ENCODE data around the gene RNF126.
A peak's percentile ranks its signal among the peaks of the same experiment; 100 is the strongest.
"Not testable (repeated sequence)": the region's sequence is repeated elsewhere in the genome, so short reads cannot be mapped to it uniquely, and the experiment has no call there.

Gene RNF126

DNA sequence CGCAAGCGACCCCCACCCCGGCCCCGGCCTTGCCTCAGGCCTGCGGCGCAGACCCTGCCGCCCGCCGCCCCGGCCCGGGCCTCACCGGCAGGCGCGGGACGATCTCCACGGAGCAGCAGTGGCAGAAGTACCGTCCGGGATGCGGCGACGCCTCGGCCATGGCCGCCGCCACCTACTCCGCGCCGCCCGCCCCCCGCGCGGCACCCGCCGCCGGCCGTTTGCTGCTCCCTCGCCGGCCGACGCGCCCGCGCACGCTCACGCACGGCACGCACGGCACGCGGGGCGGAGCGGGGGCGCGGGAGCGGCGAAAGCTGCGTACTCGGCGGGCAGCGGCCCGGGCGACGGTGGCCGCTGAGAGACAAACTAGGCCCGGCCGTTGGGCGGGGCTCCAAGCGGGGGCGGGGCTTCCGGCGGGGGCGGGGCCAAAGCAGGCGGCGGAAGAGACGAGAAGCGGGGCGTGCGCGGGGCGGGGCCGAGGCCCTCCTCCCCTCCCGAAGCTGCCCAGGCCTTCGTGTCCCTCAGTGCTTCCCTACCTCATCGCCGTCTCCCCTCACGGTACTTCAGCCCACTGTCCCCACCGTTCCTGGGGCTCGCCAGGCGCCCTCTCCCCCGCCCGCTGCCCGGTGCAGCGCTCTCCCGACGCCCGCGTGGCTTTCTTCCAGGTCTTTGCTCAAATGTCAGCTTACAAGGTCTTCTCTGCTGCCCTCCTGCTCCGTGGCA lies at the start of gene RNF126:
Gene RNF126 (minus strand): TSS at position 253 of the 720 bp plus-strand sequence. CDS start 93 bp downstream, at position 160.
- peak; percentile 81 for DNase-seq

DNA sequence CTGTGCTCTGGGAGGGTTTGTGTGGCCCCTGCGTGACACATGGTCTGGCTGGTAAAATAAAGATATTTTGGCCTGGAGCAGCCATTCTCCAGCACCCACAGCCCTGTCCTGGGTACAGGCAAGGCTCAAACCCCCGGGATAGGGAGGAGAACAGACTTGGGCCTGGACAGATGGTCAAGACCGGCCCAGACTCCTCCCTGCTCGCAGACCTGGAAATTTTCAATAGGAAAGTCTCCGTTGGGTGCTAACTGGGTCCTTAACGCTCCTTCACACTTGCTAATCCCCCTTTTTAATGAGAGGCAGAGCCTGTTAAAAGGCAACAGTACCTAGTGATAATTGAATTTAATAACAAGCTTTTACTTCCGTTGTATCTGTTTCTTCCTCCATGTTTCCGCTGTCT lies 48.2 kb upstream of the RNF126 start:
- DNase-seq, result no peak

DNA sequence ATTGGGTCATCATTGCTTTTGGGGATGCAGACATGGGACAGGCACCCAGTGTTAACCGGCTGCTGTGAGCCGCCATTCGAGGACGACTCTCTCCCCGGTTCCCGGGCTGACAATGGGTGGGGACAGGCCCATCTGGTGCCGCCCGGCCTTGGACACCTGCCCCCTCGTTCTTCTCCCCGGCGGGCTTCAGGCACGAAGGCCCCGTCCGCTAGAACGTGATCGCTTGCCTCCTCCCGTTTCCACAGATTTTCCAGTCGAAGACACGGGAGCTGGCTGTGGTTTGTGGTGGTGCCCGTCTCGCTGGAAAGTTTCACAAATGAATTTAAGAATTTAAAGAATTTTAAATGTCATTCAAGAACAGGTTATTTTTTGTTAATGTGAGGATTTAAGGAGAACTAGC lies 47.8 kb upstream of the RNF126 start:
- no peak for DNase-seq

DNA sequence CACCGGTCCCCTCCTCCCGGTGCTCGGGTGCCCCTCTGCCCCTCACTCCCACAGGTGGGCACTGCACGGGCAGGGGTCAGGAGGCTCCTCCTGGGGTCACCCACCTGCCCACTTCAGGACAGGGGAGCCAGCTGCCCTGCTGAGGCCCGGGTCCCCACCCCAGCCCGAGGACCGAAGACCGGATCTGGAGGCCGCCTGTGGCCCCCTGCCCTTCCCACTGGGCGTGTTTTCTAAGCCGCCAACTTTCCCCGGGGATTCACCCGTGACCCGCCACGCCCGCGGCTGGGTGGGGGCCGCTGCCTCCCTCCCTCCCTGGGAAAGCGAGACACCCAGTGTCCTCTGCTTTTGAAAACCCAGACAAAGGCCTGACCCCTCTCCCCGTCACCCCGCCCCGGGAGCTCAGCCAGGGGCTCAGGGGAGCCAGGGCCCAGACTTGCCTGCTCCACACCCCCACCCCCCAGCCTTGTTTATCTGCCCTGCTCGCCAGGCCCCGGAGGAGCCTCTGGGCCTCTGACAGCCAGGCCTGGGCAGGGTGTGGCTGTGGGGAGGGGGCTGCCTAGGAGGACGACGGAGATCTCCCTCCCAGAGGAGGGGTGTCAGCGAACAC lies 47.1 kb upstream of the RNF126 start:
- no peak for DNase-seq

DNA sequence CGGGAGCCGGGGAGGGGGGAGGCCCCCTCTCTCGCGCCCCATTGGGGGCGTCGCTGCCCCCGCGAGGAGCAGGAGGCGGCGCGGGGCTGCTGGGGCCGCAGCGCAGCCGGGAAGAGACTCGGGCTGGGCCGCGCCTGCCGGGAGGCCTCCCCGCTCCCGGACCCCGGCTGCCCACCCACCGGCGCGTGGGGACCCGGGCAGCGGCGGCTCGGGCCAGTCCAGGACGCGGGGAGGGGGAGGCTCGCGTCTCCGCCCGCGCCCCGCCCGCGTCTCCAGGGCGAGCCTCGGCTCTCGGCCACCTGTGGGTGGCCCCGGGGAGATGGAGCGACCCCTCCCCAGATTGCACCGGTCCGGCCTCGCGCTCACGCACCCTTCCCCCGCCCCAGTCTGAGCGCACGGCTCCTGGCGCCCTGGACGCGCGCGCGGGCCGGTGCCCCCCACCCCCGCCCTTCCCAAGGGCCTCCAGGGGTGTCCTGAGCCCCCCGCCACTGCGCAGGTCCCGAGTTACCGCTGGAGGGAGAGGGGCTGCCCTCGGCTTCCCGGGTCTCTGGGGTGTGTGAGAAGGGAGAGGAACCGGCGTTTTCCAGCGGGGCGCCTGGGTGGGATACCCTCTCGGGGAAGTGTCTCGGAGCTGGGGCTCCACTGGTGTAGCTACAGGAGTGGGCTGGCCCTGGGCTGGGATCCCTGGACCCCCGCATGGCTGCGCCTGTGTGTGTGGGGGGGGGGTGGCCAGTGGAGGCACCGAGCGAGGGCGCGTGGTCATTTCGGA lies 46.4 kb upstream of the RNF126 start:
- DNase-seq, result no peak

DNA sequence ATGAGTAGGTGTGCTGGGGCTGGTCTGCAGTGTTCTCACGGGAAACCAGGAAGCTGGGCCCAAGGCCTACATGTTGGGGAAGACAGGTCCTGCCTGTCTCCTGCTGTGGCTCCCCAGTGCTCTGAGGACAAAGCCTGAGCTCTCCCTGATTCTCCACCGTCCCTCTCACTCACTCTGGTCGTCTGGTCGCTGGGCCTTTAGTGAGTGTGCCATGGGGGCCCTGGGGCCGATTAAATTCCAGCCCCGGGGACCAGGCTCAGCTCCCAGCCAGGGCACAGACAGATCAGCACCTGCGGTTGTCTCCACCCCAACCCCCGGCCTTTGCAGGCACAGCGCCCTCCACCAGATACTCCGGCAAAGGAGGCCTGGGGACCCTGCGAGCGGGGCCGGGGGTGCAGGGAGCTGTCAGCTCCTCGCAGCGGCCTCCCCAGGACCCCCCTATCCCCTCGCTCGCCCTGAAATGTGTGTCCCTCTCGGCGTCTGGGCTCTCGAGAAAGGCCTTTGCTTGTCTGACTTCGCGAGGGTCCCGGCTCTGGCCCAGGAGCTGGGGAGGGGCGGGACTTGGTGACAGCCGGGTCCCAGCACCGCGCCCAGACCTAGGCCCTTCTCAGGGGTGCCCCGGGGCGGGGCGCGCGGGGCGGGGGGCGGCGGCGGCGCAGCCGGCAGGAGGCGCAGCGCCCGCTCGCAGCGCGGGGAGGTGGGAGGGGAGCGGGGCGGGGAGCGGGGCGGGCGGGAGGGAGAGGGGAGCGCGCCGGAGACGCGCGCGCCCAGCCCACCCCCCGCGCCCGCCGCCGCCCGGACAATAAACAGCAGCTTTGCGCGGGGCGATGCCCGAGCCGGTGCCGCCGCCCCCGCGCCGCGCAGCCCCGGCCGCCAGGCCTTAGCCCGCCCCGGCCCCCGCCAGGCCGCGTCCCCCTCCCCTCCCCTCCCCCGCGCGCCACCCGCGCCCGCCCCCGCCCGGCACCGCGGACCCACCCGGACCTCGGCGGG lies 45.4 kb upstream of the RNF126 start, which contains the start of gene PALM:
Gene PALM (plus strand): TSS at position 782 of the 990 bp plus-strand sequence. CDS start 212 bp downstream, outside the sequence.
- DNase-seq, result no peak

DNA sequence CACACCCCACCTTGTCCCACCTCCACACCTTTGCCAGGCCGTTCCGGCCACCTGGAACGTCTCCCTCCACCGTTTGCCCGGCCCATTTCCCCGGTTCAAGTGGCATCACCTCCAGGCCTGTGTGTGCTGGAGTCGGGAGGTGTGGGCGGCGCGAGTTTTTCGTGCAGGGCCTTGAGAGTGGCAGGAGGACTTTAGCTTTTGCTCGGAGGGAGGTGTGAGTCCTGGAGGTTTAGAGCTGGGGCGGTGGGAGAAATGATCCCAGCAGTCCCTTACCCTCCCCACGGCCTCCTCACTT lies 41.4 kb upstream of the RNF126 start:
- no peak for DNase-seq

DNA sequence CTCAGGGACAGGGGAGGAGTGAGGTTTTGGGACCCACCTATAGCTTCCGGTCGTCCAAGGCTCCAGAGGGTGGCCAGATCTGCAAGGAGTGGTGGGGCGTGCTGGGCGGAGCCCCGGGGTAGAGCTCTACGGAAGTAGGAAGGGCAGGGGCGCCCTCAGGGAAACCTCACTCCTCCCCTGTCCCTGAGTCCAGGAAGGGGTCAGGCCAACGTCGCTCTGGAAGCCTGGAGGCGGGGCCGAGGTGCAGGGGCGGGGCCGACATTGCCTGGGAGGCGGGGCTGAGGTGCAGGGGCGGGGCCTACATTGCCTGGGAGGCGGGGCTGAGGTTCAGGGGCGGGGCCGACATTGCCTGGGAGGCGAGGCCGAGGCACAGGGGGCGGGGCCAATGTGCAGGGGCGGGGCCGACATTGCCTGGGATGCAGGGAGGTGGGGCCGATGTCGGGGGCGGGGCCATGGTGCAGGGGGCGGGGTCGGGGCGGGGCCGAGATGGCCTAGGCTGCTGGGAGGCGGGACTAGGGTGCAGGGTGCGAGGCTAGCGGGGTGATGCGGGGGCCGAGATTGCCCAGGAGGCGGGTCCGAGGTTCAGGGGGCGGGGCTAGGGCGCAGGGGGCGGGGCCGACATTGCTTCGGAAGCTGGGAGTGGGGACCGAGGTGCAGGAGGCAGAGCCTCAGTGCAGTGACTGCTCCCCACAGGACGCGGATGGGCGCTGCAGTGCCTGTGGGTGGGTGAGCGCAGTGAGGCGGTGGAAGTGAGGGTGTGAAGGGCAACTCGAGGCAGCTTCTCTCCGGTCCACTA lies 40.8 kb upstream of the RNF126 start:
- no peak for DNase-seq

DNA sequence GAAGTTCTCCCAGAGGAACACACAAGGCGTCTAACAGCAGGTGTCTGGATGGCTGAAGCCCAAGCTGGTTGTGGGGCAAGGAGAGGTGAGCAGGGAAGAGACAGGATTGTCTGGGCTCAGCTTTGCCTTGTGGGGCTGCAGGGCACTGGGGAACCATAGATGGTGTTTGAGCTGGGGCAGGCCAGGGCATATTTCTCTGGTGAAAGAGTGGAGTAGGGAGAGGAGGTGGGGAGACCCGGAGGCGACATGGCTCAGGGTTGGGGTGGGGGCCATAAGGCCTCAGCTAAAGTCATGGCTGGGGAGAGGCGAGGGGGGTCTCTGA lies 40.3 kb upstream of the RNF126 start:
- no peak for DNase-seq

DNA sequence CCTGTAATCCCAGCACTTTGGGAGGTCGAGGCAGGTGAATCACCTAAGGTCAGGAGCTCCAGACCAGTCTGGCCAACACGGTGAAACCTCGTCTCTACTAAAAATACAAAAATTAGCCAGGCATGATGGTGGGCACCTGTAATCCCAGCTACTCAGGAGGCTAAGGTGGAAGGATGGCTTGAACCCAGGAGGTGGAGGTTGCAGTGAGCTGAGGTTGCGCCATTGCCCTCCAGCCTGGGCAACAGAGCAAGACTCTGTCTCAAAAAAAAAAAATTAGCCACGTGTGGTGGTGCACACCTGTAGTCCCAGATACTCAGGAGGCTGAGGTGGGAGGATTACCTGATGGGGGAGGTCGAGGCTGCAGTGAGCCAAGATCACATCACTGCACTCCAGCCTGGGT lies 39.8 kb upstream of the RNF126 start:
- not testable (repeated sequence) for DNase-seq

DNA sequence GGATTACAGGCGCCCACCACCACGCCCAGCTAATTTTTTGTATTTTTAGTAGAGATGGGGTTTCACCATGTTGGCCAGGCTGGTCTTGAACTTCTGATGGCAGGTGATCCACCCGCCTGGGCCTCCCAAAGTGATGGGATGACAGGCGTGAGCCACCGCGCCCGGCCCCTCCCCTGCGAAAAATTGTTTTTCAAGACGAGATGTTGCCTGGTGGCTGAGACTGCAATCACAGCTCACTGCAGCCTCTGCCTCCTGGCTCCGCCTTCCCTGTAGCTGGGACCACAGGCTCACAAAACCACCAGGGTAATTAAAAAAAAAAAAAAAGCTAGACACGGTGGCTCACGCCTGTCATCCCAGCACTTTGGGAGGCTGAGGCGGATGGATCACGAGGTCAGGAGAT lies 36.9 kb upstream of the RNF126 start:
- DNase-seq, result not testable (repeated sequence)

DNA sequence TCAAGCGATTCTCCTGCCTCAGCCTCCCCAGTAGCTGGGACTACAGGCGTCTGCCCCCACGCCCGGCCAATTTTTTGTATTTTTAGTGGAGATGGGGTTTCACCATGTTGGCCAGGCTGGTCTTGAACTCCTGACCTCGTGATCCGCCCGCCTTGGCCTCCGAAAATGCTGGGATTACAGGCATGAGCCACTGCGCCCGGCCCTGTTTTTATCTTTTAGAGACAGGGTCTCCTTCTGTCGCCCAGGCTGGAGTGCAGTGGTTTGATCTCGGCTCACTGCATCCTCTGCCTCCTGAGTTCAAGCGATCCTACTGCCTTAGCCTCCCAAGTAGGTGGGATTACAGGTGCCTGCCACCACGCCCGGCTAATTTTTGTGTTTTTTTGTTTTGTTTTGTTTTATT lies 35.5 kb upstream of the RNF126 start:
- DNase-seq, result not testable (repeated sequence)

DNA sequence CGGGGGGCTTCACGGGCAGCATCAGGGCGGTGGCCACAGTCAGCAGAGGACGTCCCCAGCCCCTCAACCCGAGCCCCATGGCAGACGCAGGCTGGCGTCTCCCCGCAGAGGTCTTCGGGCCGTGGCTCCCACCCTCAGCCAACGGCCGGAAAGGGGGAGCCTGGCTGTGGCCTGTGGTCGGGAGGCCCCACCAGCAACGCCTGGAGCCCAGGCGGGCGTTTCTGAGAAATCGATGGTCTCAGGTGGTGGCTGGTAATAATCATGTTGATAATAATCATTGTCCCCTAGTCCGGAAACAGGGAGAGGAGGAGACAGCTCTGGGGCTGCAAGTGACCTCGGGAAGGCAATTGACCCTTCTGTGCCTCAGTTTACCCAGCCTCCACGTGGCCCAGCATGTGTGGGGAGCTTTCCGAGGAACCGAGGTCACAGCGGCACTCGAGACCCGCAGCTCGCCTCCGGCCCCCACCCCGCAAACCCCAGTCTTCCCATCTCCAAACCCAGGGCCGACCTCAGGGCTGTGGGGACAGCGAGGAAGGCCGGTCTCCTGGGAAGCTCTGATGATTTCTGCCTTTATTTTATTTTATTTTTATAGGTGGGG lies 32.4 kb upstream of the RNF126 start, which contains the start of gene PRSS57:
Gene PRSS57 (minus strand): TSS at position 101 of the 598 bp plus-strand sequence. CDS start 22 bp downstream, at position 79.
- DNase-seq, result no peak

DNA sequence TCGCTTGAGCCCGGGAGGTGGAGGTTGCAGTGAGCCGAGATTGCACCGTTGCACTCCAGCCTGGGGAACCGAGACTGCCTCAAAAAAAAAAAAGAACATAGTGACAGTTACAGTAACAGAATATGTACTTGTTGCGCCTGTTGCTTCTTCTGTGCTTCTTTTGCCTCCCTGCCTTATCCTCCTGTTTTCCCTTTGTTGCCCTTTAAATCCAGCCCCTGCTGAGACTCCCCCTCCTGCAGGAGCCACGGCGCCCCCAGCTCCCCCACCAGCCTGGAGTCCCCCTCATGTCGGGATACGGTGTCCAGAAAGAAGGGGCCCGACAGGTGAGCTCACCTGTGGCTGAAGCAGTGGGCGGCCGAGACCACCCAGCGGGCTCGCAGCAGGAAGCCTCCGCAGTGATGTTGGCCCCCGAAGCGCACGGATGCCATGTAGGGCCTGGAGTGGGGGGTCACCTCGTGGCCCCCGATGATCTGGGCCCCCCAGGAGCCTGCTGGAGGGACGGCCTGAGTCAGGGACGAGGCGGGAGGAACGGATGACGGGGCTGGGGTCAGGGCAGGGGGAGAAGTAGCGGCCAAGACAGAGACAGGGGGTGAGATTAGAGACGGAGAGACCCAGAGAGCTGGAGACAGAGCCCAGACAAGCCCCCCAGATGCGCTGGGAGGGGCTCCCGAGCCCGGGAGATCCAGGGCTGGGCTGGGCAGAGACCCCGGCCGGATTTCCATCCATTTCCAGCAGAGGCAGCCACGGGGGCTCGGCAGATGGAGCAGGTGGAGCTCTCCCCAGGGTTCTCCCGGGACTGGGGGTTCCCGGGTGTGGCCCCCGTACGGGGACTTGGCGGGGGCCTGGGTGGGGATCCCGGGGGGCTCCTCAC lies 31.7 kb upstream of the RNF126 start:
- DNase-seq, result no peak

DNA sequence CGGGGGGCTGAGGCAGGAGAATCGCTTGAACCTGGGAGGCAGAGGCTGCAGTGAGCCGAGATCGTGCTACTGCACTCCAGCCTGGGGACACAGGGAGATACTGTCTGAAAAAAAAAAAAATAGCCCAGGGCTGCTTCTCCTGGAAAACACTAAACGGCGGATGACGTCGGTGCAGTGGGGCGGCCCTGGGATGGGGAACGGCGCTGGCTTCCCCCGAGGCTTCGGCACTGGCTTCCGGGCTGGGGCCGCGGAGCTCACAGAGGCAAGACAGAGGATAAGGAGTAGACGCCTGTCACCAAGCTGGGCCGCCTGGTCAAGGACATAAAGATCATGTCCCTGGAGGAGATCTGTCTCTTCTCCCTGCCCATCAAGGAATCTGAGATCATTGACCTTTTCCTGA lies 27.2 kb upstream of the RNF126 start:
- no peak for DNase-seq

DNA sequence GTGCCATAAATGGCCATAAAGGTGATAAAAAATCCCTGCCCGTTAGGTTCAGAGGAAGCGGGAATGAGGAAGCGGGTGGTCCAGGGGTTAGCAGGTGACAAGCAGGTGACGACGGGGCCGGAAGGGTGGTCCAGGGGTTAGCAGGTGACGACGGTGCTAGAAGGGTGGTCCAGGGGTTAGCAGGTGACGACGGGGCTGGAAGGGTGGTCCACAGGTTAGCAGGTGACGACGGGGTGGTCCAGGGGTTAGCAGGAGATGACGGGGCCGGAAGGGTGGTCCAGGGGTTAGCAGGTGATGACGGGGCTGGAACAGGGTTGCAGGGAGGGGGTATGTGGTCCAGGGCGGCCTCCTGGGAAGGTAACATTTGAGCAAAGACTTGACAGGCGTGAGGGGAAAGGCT lies 26.0 kb upstream of the RNF126 start:
- DNase-seq, result no peak

DNA sequence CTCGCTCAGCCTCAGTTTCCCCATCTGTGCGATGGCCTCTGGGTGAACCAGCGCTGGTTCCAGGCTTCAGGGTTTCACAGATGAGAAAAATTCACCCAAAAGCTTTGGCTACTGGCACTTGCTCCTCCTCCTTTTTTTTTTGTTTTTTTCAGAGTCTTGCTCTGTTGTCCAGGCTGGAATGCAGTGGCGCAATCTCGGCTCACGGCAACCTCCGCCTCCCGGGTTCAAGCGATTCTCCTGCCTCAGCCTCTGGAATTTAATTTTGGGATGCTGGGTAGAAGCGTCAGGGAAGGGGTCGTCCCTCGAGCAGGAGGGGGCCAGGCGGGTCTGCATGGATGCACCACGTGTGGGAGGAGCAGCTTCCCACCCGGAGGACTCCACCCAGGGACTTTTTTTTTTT lies 25.2 kb upstream of the RNF126 start:
- DNase-seq, result no peak

DNA sequence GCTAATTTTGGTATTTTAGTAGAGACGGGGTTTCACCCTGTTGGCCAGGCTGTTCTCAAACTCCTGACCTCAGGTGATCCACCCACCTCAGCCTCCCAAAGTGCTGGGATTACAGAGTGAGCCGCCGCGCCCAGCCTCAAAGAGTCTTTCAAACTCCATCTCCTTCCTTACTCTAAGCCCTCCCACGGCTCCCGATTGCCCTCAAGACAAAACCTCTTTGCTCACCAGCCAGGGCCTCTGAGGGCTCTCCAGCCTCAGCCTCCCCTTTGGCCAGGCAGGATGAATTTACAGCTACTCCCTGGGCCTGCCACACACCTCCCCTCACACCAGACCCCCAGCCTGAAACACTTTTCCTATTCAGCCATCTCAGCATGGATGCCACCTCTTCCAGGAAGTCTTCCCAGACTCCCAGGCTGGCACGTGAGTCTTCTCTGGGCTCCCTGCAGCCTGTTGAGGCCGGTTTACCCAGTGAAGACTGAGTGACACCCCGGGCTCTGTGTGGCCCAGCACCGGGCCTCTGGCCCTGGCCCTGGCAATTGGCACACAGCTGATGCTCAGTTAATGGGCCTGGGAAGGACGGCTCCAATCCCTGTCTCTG lies 24.7 kb upstream of the RNF126 start:
- DNase-seq, result no peak

DNA sequence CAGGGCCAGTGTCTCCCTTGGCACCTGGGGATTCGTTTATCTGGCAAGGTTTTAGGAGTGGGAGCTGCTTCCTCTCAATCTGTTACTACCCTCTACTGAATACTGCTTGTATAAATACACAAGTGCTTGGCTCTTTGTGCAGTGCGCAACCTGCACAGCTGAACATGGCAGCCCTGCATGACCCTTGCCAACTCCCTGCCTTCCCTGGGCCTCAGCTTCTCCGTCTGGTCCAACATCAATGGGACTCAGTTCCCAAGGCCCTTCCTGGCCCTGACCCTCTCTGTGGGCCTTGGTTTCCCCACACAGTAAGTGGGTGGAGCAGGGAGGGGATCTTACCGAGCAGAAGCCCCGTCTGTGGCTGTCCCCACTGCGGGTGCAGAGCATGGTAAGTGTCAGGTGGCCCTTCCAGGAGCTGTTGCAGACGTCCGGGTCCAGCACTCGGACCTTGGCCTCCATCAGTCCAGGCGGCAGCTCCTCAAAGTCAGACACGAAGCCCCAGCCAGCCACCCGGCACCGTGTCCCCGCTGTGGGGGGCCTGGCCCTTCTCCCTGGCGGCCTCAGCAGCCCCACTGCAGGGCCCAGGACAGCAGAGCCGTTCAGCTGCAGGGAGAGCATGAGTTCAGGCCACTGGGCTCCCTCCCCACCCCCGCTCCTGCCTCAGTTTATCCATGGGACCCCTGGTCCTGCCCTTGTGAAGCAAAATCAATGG lies 23.7 kb upstream of the RNF126 start:
- DNase-seq, result no peak

All from NCI-H446 treated with DMSO at 0.1 percent for 48 hours (cell line).